ENCODE measurements around the gene POM121L12.

- TF ChIP-seq, protein P1, sequence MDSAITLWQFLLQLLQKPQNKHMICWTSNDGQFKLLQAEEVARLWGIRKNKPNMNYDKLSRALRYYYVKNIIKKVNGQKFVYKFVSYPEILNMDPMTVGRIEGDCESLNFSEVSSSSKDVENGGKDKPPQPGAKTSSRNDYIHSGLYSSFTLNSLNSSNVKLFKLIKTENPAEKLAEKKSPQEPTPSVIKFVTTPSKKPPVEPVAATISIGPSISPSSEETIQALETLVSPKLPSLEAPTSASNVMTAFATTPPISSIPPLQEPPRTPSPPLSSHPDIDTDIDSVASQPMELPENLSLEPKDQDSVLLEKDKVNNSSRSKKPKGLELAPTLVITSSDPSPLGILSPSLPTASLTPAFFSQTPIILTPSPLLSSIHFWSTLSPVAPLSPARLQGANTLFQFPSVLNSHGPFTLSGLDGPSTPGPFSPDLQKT (CRISPR knock-in tag; IDR thresholded peaks at IDR 0.05; ENCODE audit: borderline replicate concordance): no peak
- TF ChIP-seq EZH2 (conservative IDR thresholded peaks at IDR 0.05; ENCODE audit: low read depth, low read length): no peak
- TF ChIP-seq ATF3 (CRISPR knock-in tag; IDR thresholded peaks at IDR 0.05): no peak
- TF ChIP-seq, protein P2, sequence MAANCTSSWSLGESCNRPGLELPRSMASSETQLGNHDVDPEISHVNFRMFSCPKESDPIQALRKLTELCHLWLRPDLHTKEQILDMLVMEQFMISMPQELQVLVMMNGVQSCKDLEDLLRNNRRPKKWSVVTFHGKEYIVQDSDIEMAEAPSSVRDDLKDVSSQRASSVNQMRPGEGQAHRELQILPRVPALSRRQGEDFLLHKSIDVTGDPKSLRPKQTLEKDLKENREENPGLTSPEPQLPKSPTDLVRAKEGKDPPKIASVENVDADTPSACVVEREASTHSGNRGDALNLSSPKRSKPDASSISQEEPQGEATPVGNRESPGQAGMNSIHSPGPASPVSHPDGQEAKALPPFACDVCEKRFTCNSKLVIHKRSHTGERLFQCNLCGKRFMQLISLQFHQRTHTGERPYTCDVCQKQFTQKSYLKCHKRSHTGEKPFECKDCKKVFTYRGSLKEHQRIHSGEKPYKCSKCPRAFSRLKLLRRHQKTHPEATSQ (CRISPR knock-in tag; IDR thresholded peaks at IDR 0.05; ENCODE audit: borderline replicate concordance): no peak
- no peak for TF ChIP-seq CTCF (CRISPR knock-in tag; IDR thresholded peaks at IDR 0.05)
Observed at GRCh38 chr7:53015463-53015862, 20.0 kb upstream of the POM121L12 start.

Data from HepG2 (cell line).